GM20000 (cell line): ENCODE results near the gene PEAR1.
"Not testable (repeated sequence)": the region's sequence is repeated elsewhere in the genome, so short reads cannot be mapped to it uniquely, and the experiment has no call there.

ENCODE experiments used
- DNase-seq: peaks from one replicate; pipeline ENCODE4 v3.0.0; 2012; ENCODE audit warnings: low spot score
- TF ChIP-seq, protein P1 (sequence below): IDR thresholded peaks from 2 replicates; pipeline ENCODE4 v1.5.1; 2012; ENCODE audit warnings: mild to moderate bottlenecking, control low read depth; ENCODE audit errors: extremely low read depth, missing control alignments

Gene PEAR1

GRCh38 chr1:156921053-156921529, 27.6 kb downstream of the PEAR1 start:
- DNase-seq, result no peak
- TF ChIP-seq, protein P1, sequence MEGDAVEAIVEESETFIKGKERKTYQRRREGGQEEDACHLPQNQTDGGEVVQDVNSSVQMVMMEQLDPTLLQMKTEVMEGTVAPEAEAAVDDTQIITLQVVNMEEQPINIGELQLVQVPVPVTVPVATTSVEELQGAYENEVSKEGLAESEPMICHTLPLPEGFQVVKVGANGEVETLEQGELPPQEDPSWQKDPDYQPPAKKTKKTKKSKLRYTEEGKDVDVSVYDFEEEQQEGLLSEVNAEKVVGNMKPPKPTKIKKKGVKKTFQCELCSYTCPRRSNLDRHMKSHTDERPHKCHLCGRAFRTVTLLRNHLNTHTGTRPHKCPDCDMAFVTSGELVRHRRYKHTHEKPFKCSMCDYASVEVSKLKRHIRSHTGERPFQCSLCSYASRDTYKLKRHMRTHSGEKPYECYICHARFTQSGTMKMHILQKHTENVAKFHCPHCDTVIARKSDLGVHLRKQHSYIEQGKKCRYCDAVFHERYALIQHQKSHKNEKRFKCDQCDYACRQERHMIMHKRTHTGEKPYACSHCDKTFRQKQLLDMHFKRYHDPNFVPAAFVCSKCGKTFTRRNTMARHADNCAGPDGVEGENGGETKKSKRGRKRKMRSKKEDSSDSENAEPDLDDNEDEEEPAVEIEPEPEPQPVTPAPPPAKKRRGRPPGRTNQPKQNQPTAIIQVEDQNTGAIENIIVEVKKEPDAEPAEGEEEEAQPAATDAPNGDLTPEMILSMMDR, result no peak

- TF ChIP-seq, protein P1, result no peak
- no peak for DNase-seq
Measured at GRCh38 chr1:156922986-156923669, 29.6 kb downstream of the PEAR1 start.

GRCh38 chr1:156923670-156924477, 30.4 kb downstream of the PEAR1 start:
- DNase-seq, result no peak
- TF ChIP-seq, protein P1, result no peak

DNA sequence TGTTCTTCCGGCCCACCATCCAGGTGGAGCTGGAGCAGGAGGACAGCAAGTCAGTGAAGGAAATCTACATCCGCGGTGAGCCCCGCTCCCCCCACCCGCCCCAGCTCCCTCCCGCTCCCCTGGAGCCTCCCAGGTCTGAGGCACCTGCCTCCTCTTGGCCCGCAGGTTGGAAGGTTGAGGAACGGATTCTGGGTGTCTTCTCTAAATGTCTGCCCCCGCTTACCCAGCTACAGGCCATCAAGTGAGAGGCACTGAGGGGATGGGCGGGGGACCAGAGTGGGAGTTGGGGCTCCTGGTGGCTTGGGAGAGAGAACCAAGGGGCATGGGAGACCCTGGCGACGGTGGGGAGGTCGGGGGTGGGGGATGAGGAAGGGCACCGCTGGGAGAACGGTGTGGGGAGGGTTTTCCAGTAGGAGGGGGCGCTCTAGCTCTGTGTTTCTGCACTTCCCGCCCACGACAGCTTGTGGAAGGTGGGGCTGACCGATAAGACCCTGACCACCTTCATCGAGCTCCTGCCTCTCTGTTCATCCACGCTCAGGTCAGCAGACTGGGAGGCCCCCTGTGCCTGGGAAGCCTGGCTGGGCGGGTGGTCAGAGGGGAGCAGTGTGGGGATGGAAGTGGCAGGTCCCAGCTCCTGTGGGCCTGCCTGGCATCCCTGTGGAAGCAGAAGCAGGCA, 31.1 kb downstream of the PEAR1 start:
- TF ChIP-seq, protein P1, result no peak
- no peak for DNase-seq

DNA sequence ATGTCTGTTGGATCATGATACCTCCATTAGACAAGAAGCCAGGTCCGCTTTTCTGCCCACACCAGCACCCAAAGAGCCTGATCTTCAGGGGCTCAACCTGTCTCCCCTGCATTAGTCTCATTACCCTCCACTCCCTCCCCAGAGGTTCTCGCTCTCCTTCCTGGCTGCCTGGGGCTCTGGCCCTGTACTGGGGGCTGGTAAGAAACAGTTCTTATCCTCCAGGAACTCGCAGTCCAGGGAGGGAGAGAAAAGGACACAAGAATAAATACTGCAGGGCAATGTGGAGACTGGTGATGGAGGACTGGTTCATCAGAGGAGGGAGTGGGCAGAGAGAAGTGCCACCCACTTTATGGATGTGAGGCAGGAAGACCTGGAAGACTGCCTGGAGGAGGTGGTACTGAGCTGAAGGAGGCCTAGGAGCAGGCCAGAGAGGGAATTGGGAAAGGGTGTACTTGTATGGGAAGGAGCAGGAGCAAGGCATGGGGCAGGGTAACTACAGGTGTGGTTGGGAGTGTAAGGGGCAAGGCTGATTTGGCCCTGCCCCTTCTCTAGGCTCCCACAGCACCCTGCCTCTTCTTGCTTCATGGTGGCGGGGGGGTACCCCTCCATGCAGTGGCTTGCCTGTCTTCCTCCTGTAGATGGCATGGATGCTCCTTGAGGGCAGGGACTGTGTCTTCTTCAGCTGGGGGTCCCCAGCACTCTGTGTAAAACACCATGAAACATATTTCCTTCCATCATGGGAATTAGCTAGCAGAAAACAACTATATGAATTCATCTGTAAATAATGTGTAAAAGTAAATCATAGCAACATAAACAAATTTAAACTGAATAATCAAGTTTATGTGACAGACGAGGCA, 31.9 kb downstream of the PEAR1 start:
- TF ChIP-seq, protein P1, result no peak
- no peak for DNase-seq

GRCh38 chr1:156926175-156926574, 32.7 kb downstream of the PEAR1 start:
- TF ChIP-seq, protein P1, result no peak
- DNase-seq, result no peak

DNA sequence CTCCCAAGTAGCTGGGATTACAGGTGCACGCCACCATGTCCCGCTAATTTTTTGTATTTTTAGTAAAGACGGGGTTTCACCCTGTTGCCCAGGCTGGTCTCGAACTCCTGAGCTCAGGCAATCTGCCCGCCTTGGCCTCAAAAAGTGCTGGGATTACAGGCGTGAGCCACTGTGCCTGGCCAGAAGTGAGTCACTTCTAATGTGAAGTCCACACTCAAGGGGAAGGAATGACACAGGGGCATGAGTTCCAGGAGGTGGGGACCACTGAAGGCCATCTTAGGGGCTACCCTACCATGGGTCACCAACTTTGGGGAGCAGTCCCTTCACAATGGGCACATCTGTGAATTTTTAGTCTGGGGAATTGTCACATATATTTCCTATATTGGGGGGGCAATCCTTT, 33.2 kb downstream of the PEAR1 start:
- not testable (repeated sequence) for DNase-seq
